Skin of body (tissue), 2 donors: Measurements from ENCODE around the gene UHRF2. TPM values are rescaled to one million over a fixed set of nuclear protein-coding genes. Genes with fewer than 3 reads are reported as not detected.
"Not testable (repeated sequence)": the region's sequence is repeated elsewhere in the genome, so short reads cannot be mapped to it uniquely, and the experiment has no call there.

Source experiments
- DNase-seq: peaks from one replicate; lab custom pipeline; 2025; lab: John Stamatoyannopoulos, UW
- total RNA-seq: library from RNA; depleted of rRNA; stranded (reverse); fragments of >200 nt; gene quantifications from one replicate; pipeline ENCODE4 v1.2.3, GENCODE V29; 2014

Gene UHRF2
- total RNA-seq, 1 donor from 2014 or later = 49.9 TPM

DNA sequence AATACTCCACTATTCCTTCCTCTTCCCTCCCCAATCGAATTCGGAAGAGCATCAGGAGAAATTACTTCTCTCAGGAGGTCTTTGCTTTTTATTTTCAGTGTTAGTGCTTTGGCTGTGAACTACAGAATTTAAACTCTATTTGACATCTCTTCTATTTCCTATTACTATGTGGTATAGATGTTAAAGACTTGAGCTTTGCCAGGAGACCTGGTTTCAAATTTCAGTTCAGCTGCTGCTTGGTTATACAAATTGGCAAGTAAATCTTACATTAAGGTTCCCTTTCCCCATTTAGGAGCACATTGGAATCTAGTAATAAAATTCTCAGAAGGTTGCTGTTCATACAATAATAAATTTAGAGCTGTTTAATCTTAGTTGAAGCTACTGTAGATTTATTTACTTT, 13.1 kb downstream of the UHRF2 start:
- no peak for DNase-seq

DNA sequence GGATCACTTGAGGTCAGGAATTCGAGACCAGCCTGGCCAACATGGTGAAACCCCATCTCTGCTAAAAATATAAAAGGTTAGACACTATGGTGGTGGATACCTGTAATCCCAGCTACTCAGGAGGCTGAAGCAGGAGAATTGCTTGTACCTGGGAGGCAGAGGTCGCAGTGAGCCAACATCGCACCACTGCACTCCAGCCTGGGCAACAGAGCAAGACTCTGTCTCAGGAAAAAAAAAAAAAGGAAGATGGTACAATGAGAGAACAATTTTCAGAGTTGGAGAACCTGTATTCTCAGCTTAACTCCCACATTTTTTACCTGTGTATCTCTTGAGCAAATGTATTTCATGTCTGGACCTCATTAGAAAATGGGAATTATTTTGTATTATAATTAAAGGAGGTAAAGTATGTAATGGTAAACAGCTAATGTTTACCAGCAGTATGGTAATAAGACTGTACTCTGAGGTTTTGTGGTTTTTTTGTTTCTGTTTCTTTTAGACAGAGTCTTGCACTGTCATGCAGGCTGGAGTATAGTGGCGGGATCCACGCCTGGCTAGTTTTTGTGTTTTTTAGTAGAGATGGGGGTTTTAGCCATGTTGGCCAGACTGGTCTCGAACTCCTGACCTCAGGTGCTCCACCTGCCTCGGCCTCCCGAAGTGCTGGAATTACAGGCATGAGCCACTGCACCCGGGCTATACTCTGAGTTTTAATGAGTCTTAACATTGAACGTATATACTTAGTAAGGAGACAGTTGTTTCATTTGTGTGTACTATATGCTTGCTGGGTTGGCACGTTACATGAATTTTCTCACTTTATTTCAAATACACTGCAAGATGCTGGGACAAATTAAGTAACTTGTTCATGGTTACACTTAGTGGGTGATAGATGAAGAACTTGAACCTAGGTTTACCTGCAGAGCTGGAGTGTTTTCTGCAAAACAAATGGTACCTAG, 16.2 kb downstream of the UHRF2 start:
- DNase-seq = no peak

DNA sequence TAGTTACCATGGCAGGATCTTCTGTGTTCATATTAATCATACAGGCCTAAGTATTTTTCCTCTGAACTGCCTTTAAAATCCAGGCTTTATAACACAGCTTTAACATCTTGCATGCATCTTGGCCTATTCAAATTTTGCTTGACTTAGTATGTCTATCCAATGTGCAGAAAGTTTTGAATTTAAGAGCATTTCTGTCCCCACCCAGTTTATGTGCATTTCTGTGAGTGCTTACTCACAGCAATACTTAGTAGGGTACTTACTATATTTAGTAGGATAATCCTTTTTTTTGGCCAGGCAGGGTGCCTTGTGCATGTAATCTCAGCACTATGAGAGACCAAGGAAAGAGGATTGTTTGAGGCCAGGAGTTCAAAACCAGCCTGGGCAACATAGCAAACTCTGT, 18.0 kb downstream of the UHRF2 start:
- DNase-seq = no peak

DNA sequence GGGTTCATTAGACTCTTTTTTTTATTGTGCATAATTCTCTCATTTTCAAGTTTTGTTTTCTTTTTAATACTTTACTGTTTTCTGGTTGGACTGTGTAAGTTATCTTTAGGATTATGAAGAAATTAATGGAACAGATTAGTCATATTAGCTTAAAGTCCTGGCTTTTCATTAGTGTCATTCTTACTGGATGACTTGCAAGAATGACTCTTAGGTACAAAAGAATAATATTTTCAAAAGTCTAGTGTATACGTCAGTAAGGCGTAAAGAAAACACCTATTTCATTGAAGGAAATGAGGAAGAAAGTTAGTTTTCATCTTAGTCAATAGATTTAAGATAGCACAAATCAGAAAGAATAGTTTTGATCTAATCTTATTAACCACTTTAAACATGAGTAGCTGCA, 20.4 kb downstream of the UHRF2 start:
- no peak for DNase-seq

DNA sequence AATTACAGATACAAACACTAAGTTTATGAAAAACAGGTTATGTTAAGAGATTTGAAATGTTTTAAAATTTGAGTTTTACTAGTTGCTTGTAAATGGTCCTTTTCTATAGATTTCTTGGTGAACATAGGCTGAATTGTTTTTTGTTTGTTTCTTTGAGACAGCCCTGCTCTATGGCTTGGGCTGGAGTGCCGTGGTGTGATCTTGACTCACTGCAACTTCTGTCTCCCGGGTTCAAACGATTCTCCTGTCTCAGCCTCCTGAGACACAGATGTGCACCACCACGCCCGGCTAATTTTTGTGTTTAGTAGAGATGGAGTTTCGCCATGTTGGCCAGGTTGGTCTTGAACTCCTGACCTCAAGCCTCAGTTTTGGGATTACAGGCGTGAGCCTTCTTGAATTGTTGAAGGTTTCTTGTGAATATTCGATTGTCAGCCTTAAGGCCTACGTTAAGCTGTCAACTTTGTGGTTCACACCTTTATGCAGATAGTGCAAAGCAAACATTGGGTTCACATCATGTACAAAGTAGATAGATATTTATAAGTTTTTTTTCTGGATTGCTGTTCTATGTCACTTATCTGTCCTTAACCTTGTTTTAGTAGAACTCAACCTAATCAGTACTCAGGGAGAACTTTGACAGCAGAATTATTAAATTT, 26.2 kb downstream of the UHRF2 start:
- DNase-seq = no peak

- DNase-seq = no peak
These were observed 27.4 kb downstream of the UHRF2 start for GRCh38 chr9:6440405-6440804.

DNA sequence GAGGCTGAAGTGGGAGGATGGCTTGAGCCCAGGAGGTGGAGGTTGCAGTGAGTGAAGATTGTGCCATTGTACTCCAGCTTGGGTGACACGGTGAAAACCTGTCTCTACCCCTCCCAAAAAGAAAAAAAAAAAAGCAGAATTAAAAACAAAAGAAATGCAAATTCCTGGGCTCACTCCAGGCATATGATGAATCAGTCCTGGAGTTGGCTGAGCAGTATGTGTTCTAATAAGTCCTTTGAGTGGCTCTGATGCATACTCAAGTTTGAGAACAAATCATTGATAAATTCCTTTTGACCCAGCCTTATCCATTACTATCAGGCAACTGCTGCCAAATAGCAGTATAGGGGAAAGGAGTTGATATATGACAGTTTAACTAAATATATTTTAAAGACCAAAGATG, 28.3 kb downstream of the UHRF2 start:
- no peak for DNase-seq

- DNase-seq = no peak
These were observed 30.7 kb downstream of the UHRF2 start for GRCh38 chr9:6443661-6444060.

DNA sequence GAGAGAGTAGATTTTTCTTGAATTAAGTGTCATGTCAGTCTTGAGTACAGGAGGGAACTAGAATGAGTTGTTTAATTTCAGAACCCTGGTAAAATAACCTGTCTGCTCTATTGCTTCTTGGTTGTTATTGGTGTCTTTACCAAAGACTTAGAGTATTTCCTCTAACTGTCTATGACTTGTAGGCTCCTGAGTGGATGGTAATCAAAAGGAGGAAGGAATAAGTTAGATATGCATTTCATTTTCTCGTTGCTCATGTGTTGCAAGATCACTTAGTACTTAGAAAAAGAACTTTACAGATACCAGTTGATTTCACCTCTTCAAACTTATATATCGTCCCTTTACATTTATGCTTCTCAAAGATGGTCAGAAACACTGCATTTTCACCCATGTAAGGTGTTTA, 31.1 kb downstream of the UHRF2 start:
- no peak for DNase-seq

GRCh38 chr9:6449086-6449485, 36.1 kb downstream of the UHRF2 start:
- DNase-seq = no peak

GRCh38 chr9:6449645-6450044, 36.6 kb downstream of the UHRF2 start:
- DNase-seq = no peak

GRCh38 chr9:6450641-6451375, 37.8 kb downstream of the UHRF2 start:
- DNase-seq = no peak

DNA sequence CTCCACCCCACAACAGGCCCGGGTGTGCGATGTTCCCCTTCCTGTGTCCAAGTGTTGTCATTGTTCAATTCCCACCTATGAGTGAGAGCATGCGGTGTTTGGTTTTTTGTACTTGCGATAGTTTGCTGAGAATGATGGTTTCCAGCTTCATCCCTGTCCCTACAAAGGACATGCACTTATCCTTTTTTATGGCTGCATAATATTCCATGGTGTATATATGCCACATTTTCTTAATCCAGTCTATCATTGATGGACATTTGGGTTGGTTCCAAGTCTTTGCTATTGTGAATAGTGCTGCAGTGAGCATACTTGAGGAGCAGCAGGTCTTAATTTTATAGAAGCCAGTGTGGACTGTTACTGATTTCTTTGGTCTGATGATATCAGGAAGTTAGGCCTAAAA, 42.3 kb downstream of the UHRF2 start:
- DNase-seq = not testable (repeated sequence)

- not testable (repeated sequence) for DNase-seq
These were observed 45.7 kb downstream of the UHRF2 start for GRCh38 chr9:6458704-6459103.

GRCh38 chr9:6459718-6460117, 46.7 kb downstream of the UHRF2 start:
- no peak for DNase-seq

DNA sequence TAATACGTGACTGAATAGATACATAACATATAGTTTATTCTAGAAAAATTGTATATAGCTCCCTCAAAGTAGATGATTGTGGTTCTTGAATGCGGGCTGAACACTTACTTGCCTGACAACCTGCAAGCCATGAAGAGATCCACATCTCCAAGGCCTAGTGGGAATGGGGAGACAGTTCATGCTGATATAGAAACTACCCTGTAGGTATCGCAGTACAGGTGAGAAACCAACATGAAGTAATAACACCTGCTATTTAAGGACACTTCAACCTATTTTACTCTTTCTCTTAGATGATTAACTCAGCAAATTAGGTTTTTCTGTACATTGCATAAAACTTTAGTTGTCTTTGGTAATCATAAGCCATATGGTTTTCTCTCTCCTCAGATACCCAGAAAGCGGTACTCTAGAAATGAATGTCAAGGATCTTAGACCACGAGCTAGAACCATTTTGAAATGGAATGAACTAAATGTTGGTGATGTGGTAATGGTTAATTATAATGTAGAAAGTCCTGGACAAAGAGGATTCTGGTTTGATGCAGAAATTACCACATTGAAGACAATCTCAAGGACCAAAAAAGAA, 47.3 kb downstream of the UHRF2 start:
- DNase-seq = no peak

DNA sequence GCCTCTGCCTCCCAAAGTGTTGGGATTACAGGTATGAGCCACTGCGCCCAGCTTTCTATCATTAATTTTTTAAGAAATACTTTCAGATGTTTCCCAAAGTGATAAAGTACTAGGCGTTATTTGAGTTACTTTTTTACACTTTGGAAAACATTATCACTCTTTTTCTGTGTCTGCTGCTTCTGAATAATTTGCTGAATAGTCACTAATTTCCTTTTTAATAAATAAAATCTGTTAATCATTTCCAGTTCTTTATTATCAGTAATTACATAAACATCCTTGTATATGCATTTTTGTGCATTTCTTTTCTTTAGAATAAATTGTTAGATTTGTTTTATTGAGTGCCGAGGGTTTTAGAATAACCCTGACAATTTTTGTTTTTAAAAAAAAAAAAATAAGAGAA, 48.6 kb downstream of the UHRF2 start:
- DNase-seq = no peak

DNA sequence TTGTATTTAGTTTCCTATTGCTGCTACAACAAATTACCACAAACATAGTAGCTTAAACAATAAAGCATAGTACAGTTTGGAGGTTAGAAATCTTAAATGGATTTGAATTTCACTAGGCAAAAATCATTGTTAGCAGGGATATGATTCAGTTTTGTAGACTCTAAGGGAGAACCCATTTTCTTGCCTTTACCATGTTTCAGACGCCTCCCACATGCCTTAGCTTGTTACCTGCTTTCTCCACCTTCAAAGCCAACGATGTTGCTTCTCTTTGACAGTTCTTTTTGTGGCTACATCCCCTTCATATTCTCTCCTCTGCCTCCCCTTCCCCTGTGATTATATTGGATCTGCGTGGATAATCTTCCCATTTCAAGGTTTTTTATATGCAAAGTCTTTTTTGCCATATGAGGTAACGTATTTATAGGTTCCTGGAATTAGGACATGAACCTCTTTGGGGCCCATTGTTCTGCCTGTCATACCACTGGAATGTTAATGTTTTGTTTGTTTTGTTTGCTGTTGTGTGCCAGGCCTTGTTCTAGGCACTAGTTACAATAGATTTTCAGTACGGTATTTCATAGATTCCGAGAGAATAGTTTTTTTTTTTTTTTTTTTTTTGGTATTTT, 54.1 kb downstream of the UHRF2 start:
- no peak for DNase-seq

DNA sequence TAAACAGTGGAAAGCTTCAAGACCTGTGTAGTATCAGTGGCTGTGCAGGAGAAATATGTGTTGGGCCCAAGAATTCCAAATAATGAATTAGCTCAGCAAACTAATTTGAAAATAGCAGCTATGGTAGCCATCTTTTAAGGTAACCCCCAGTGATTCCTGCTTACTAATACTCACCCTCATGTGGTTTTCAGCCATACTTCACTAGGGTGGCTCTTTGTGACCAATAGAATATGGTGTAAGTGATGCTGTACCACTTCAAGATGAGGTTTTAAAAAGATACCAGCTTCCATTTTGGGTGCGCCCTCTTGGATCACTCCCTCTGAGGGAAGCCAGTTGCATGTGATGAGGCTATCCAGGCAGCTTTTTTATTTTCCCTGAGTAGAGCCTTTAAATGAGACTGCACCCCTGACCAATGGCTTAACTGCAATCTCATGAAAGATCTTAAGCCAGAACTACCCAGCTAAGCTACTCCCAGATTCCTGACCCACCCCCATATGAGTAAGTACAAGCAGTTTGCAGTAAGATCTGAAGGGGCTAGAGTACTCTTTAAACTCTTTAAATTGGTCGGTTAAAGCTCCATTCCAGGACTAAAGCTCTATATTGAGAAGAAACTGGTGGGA, 58.3 kb downstream of the UHRF2 start:
- DNase-seq = no peak

DNA sequence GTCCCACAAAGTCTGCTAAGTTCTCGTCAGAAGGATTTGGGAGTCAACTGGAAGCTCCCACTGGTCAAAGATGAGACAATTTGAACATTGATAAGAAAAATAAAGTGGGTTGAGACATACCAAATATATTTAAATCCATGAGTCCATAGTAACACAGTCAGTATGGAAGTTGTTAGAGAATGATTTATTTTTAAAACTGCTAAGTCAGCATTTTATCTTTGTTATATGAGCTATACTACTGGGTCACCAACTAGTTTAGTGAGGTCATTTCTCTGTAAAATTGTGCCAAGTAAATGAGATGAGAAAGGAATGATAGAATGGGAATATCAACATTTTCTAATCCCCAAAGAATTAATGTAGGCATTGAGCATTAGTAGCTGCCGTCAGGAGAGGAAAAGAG, 60.2 kb downstream of the UHRF2 start:
- DNase-seq = no peak

- DNase-seq = no peak
These were observed 67.0 kb downstream of the UHRF2 start for GRCh38 chr9:6479959-6480358.
